ENCODE results near the gene RBFOX2. TPM values are rescaled to one million over a fixed set of nuclear protein-coding genes. Genes with fewer than 3 reads are reported as not detected.

RBFOX2 gene
- total and polyA plus RNA-seq, 2 of the 8 experiments (the other 6 are each of a cell fraction or from before 2014, with no cell fraction given), result 121 to 122 TPM

DNA sequence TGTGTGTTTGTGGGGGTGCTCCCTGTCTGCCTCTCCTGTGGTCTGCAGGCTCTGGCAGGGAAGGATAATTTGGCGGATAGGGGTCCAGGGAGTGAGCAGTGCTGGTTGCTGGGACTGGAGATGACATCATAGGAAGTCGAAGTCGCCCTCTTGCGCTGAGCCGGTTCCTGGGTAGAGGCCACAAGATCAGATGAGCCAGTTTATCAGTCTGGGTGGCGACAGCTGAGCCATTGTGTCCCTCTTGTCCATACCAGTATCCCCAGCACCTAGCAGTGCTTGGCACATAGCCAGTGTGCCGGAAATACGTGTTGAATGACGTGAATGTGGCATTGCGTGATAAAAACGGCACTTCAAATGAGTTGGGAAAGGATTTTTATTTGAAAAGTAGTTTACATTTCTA is 301.2 kb downstream of the RBFOX2 start:
- CTCF ChIA-PET (ENCODE audit: partially characterized antibody), result interaction anchor here (1.4 to 1.5 kb wide), 3 partner anchors 12 to 14 kb away, joined by 3 to 7 read pairs (median 4); no protein-coding TSS in a partner anchor
- no peak overlapping the region for H2BK12ac ChIP-seq (ENCODE audit: low read depth, low read length)
- H3K4me1 ChIP-seq (replicated peaks in 1 of 4; ENCODE audit: control insufficient read depth in 3 of 4, insufficient read depth in 4 of 4, low read length in 3 of 4), result no peaks in the 10 kb centered on the region
- H2AFZ ChIP-seq (ENCODE audit: low read length), result no peak overlapping the region
- no peak overlapping the region for H3K27ac ChIP-seq (ENCODE audit: low read depth, low read length)
- no peak overlapping the region for H2BK20ac ChIP-seq (ENCODE audit: low read length)
- POLR2A ChIA-PET (ENCODE audit: partially characterized antibody), result no interaction called here
- H3K4me2 ChIP-seq (ENCODE audit: insufficient read depth in 1 of 2, low read depth in 2 of 2, low read length in 2 of 2), result no peak overlapping the region
- H4K91ac ChIP-seq (replicated peaks; ENCODE audit: insufficient read length, low read length), result no peak overlapping the region
- no peak overlapping the region for H4K5ac ChIP-seq (ENCODE audit: insufficient read length, low read depth, low read length)
- no peaks in the 10 kb centered on the region for H3K23me2 ChIP-seq (ENCODE audit: low read depth, low read length)
- DNase-seq (ENCODE audit: low read depth in 1 of 2, low spot score in 2 of 2), result no peak
- H3K36me3 ChIP-seq (ENCODE audit: control insufficient read depth in 2 of 4, insufficient read depth in 4 of 4, low read length in 3 of 4), result no peaks in the 10 kb centered on the region
- H2BK120ac ChIP-seq (replicated peaks; ENCODE audit: low read depth, low read length), result no peak overlapping the region
- no peaks in the 10 kb centered on the region for H3K79me1 ChIP-seq (ENCODE audit: low read depth, low read length)
- H3K4ac ChIP-seq (replicated peaks; ENCODE audit: insufficient read length, low read depth, low read length), result no peak overlapping the region
- H2AK5ac ChIP-seq (ENCODE audit: low read depth, low read length), result no peak overlapping the region
- no peaks in the 10 kb centered on the region for H4K20me1 ChIP-seq (replicated peaks in 1 of 2; ENCODE audit: control insufficient read depth in 1 of 2, insufficient read depth in 2 of 2, low read length in 2 of 2)
- TF ChIP-seq ASH2L (IDR thresholded peaks at IDR 0.05; ENCODE audit: low read length) (no peak), CBX8 (IDR thresholded peaks at IDR 0.05; ENCODE audit: borderline replicate concordance, low read depth, low read length) (no peak)
- no peak overlapping the region for H3K56ac ChIP-seq (replicated peaks; ENCODE audit: insufficient read length, low read depth, low read length)
- H3K9ac ChIP-seq (replicated peaks in 1 of 4; ENCODE audit: extremely low read depth in 1 of 4, low read depth in 3 of 4, low read length in 3 of 4), result no peak overlapping the region
- no peak for FAIRE-seq
- no peaks in the 10 kb centered on the region for H3K9me3 ChIP-seq (ENCODE audit: insufficient read depth in 2 of 2, low read depth in 1 of 2, low read length in 1 of 2)
- 92% methylated on average over 11 of the region's 11 CpGs; no CpG with 5 or more reads in 1 of the 2 experiments for WGBS, 2 experiments (ENCODE audit: extremely low coverage in 1 of 2, insufficient coverage in 1 of 2, insufficient read length in 1 of 2, insufficient replicate concordance in 2 of 2, low coverage in 1 of 2, low lambda C conversion rate in 2 of 2, missing lambda C conversion rate in 1 of 2)
- no peak overlapping the region for H2BK5ac ChIP-seq (ENCODE audit: low read depth, low read length)
- H3K23ac ChIP-seq (ENCODE audit: insufficient read length), result no peak overlapping the region
- H3K27me3 ChIP-seq (replicated peaks in 1 of 4; ENCODE audit: control insufficient read depth in 3 of 4, extremely low read depth in 1 of 4, insufficient read depth in 3 of 4, low read length in 3 of 4), result no peaks in the 10 kb centered on the region
- H3K14ac ChIP-seq (ENCODE audit: insufficient read length), result no peak overlapping the region
- no peaks in the 10 kb centered on the region for H3K79me2 ChIP-seq (ENCODE audit: control insufficient read depth in 1 of 2, insufficient read depth in 2 of 2, low read length in 2 of 2)
- H3K4me3 ChIP-seq (ENCODE audit: extremely low read depth in 1 of 4, insufficient read depth in 2 of 4, low read depth in 3 of 4, low read length in 4 of 4), result no peak overlapping the region
- no peak overlapping the region for H3K18ac ChIP-seq (ENCODE audit: extremely low read depth, low read length)
- no peak overlapping the region for H4K8ac ChIP-seq (ENCODE audit: extremely low read depth, insufficient read depth, low read length)
- no peak overlapping the region for H2BK15ac ChIP-seq (ENCODE audit: low read length)

Data from H1 (cell line).